NCI-H1417 treated with DMSO at 0.1 percent for 48 hours (cell line): ENCODE data around the gene VTI1A.

Experiments
- DNase-seq: peaks from one replicate; lab custom pipeline; 2025; lab: John Stamatoyannopoulos, UW

Gene VTI1A

GRCh38 chr10:112811741-112812551 lies 364.9 kb downstream of the VTI1A start:
- DNase-seq, result no peak

- no peak for DNase-seq
Measured at GRCh38 chr10:112812586-112812985, 365.6 kb downstream of the VTI1A start.

GRCh38 chr10:112813866-112814591 lies 367.0 kb downstream of the VTI1A start:
- DNase-seq, result no peak

GRCh38 chr10:112815269-112816032 lies 368.4 kb downstream of the VTI1A start:
- no peak for DNase-seq

- no peak for DNase-seq
Measured at GRCh38 chr10:112816033-112816430, 369.0 kb downstream of the VTI1A start.

- no peak for DNase-seq
Measured at GRCh38 chr10:112816891-112817290, 369.9 kb downstream of the VTI1A start.

GRCh38 chr10:112817981-112818777 lies 371.2 kb downstream of the VTI1A start:
- DNase-seq, result no peak

GRCh38 chr10:112819231-112819630 lies 372.2 kb downstream of the VTI1A start:
- no peak for DNase-seq

- DNase-seq, result no peak
Measured at GRCh38 chr10:112820320-112820719, 373.3 kb downstream of the VTI1A start.

GRCh38 chr10:112821038-112821437 lies 374.0 kb downstream of the VTI1A start:
- no peak for DNase-seq

- DNase-seq, result no peak
Measured at GRCh38 chr10:112821663-112822062, 374.6 kb downstream of the VTI1A start.

- no peak for DNase-seq
Measured at GRCh38 chr10:112823007-112823406, 376.0 kb downstream of the VTI1A start.

GRCh38 chr10:112823604-112824003 lies 376.6 kb downstream of the VTI1A start:
- DNase-seq, result no peak

GRCh38 chr10:112826018-112826697 lies 379.1 kb downstream of the VTI1A start:
- DNase-seq, result no peak

GRCh38 chr10:112827086-112827485 lies 380.1 kb downstream of the VTI1A start:
- DNase-seq, result no peak

GRCh38 chr10:112827951-112828350 lies 380.9 kb downstream of the VTI1A start:
- no peak for DNase-seq

GRCh38 chr10:112831859-112832258 lies 384.8 kb downstream of the VTI1A start:
- DNase-seq, result no peak

- DNase-seq, result no peak
Measured at GRCh38 chr10:112832361-112832878, 385.4 kb downstream of the VTI1A start.

GRCh38 chr10:112832959-112833358 lies 385.9 kb downstream of the VTI1A start:
- DNase-seq, result no peak

GRCh38 chr10:112834751-112835181 lies 387.8 kb downstream of the VTI1A start:
- DNase-seq, result no peak

GRCh38 chr10:112835217-112835715 lies 388.3 kb downstream of the VTI1A start:
- no peak for DNase-seq
